HEK293 (cell line): ENCODE data around the gene ACTG2.

Source experiments
- CTCF ChIA-PET: fragments of 350-600 bp; formaldehyde crosslinking; extraction: SDS; loops from one replicate; lab custom pipeline; 2021; ENCODE audit warnings: antibody characterized with exemption; lab: Yijun Ruan, JAX
- POLR2A ChIA-PET: fragments of 300-600 bp; formaldehyde crosslinking; extraction: SDS; loops from one replicate; lab custom pipeline; 2020; ENCODE audit warnings: antibody characterized with exemption, inconsistent platforms; lab: Yijun Ruan, JAX
- H3K27ac ChIP-seq: fragments of 200-500 bp; sonication (Bioruptor generic); 2 replicates; pipeline ENCODE4 v1.5.1; 2014; ENCODE audit warnings: low read depth, low read length, control low read depth, inconsistent platforms; ENCODE audit errors: extremely low read depth
- H3K36me3 ChIP-seq, 2 experiments: fragments of 200-500 bp in 1 of 2; sonication (Bioruptor generic) in 1 of 2; 1 replicate in 1 of 2; 2 replicates in 1 of 2; pipeline ENCODE4 v1.5.1; 2014 to 2017; ENCODE audit warnings: inconsistent platforms in 2 of 2, low read length in 2 of 2; ENCODE audit not compliant: control insufficient read depth in 2 of 2, insufficient read depth in 1 of 2
- H3K4me1 ChIP-seq: fragments of 200-500 bp; sonication (Bioruptor generic); 2 replicates; pipeline ENCODE4 v1.5.1; 2014; ENCODE audit warnings: mild to moderate bottlenecking, low read length, inconsistent platforms; ENCODE audit not compliant: control insufficient read depth, insufficient read depth
- H3K4me3 ChIP-seq: 2 replicates; pipeline ENCODE4 v1.5.1; 2011; ENCODE audit warnings: low read depth, mild to moderate bottlenecking, control low read depth, low read length, moderate library complexity
- H3K9me3 ChIP-seq: fragments of 200-500 bp; sonication (Bioruptor generic); 2 replicates; pipeline ENCODE4 v1.5.1; 2014; ENCODE audit warnings: low read depth, low read length, inconsistent platforms; ENCODE audit not compliant: control insufficient read depth, insufficient read depth
- GLIS1 ChIP-seq: fragments of 450-650 bp; formaldehyde crosslinking; IDR thresholded peaks from 2 replicates; pipeline ENCODE4 v1.5.1; 2016; ENCODE audit warnings: missing biosample characterization, missing genetic modification characterization
- PRDM6 ChIP-seq: fragments of 450-650 bp; formaldehyde crosslinking; IDR thresholded peaks from 2 replicates; pipeline ENCODE4 v1.5.1; 2017; ENCODE audit warnings: missing biosample characterization, missing genetic modification characterization
- ZEB2 ChIP-seq: fragments of 450-650 bp; formaldehyde crosslinking; IDR thresholded peaks from 2 replicates; pipeline ENCODE4 v1.5.1; 2016; ENCODE audit warnings: missing biosample characterization, missing genetic modification characterization
- ZNF132 ChIP-seq: fragments of 450-650 bp; formaldehyde crosslinking; IDR thresholded peaks from 2 replicates; pipeline ENCODE4 v1.5.1; 2017; ENCODE audit warnings: missing biosample characterization, missing genetic modification characterization, borderline replicate concordance
- ZNF169 ChIP-seq: fragments of 450-650 bp; formaldehyde crosslinking; IDR thresholded peaks from 2 replicates; pipeline ENCODE4 v1.5.1; 2016; ENCODE audit warnings: missing biosample characterization, missing genetic modification characterization
- ZNF223 ChIP-seq: fragments of 450-650 bp; formaldehyde crosslinking; IDR thresholded peaks from 2 replicates; pipeline ENCODE4 v1.5.1; 2016; ENCODE audit warnings: missing biosample characterization, missing genetic modification characterization
- ZNF24 ChIP-seq: fragments of 450-650 bp; formaldehyde crosslinking; IDR thresholded peaks from 2 replicates; pipeline ENCODE4 v1.5.1; 2016; ENCODE audit warnings: missing biosample characterization, missing genetic modification characterization
- ZNF26 ChIP-seq: fragments of 450-650 bp; formaldehyde crosslinking; IDR thresholded peaks from 2 replicates; pipeline ENCODE4 v1.5.1; 2016; ENCODE audit warnings: missing biosample characterization, missing genetic modification characterization
- ZNF274 ChIP-seq, 2 experiments: fragments of 200-500 bp in 1 of 2; fragments of 450-650 bp in 1 of 2; sonication (Bioruptor generic) in 1 of 2; formaldehyde crosslinking in 1 of 2; IDR thresholded peaks; 2 replicates each; pipeline versions ENCODE4 v1.5.1 to v1.6.1; 2014 to 2016; ENCODE audit warnings: borderline replicate concordance in 1 of 2, inconsistent platforms in 1 of 2, low read length in 1 of 2, missing biosample characterization in 1 of 2, missing genetic modification characterization in 1 of 2
- ZNF354C ChIP-seq: fragments of 450-650 bp; formaldehyde crosslinking; IDR thresholded peaks from 2 replicates; pipeline ENCODE4 v1.5.1; 2016; ENCODE audit warnings: missing biosample characterization, missing genetic modification characterization, low read depth, borderline replicate concordance
- ZNF366 ChIP-seq: fragments of 450-650 bp; formaldehyde crosslinking; conservative IDR thresholded peaks from 2 replicates; pipeline ENCODE4 v1.5.1; 2016; ENCODE audit warnings: missing biosample characterization, missing genetic modification characterization
- ZNF391 ChIP-seq: fragments of 450-650 bp; formaldehyde crosslinking; IDR thresholded peaks from 2 replicates; pipeline ENCODE4 v1.5.1; 2016; ENCODE audit warnings: low read depth, missing biosample characterization, missing genetic modification characterization, borderline replicate concordance
- ZNF423 ChIP-seq: fragments of 450-650 bp; formaldehyde crosslinking; IDR thresholded peaks from 2 replicates; pipeline ENCODE4 v1.5.1; 2016; ENCODE audit warnings: missing biosample characterization, missing genetic modification characterization
- ZNF596 ChIP-seq: fragments of 450-650 bp; IDR thresholded peaks from 2 replicates; pipeline ENCODE4 v1.5.0; 2018; ENCODE audit warnings: missing biosample characterization, mild to moderate bottlenecking, missing genetic modification characterization, moderate library complexity
- ZNF629 ChIP-seq: fragments of 450-650 bp; formaldehyde crosslinking; IDR thresholded peaks from 2 replicates; pipeline ENCODE4 v1.5.1; 2017; ENCODE audit warnings: missing biosample characterization, missing genetic modification characterization
- ZNF768 ChIP-seq: fragments of 450-650 bp; formaldehyde crosslinking; IDR thresholded peaks from 2 replicates; pipeline ENCODE4 v1.5.1; 2018; ENCODE audit warnings: missing biosample characterization, mild to moderate bottlenecking, missing genetic modification characterization
- ZNF776 ChIP-seq: fragments of 450-650 bp; formaldehyde crosslinking; IDR thresholded peaks from 2 replicates; pipeline ENCODE4 v1.5.0; 2017; ENCODE audit warnings: missing biosample characterization, missing genetic modification characterization, borderline replicate concordance
- TF ChIP-seq, protein P1 (sequence below): fragments of 450-650 bp; formaldehyde crosslinking; IDR thresholded peaks from 2 replicates; pipeline ENCODE4 v1.5.1; 2016; ENCODE audit warnings: missing biosample characterization, missing genetic modification characterization
- TF ChIP-seq, protein P2 (sequence below): fragments of 450-650 bp; formaldehyde crosslinking; IDR thresholded peaks from 2 replicates; pipeline ENCODE4 v1.5.1; 2016; ENCODE audit warnings: missing biosample characterization, missing genetic modification characterization
- TF ChIP-seq, protein P3 (sequence below): fragments of 450-650 bp; formaldehyde crosslinking; IDR thresholded peaks from 2 replicates; pipeline ENCODE4 v1.5.1; 2017; ENCODE audit warnings: missing biosample characterization, missing genetic modification characterization

Gene ACTG2

GRCh38 chr2:73907840-73908452 lies 15.1 kb downstream of the ACTG2 start (continued):
- TF ChIP-seq ZNF24 (tag by site-specific recombination) (peak; percentile 34; the same call in 1 of the 2 replicates), GLIS1 (tag by site-specific recombination) (peak; percentile 97), ZNF776 (tag by site-specific recombination) (no peak), ZNF423 (tag by site-specific recombination) (0 out of 2 replicates have a peak, but pooled peaks have one; percentile 24), ZNF629 (tag by site-specific recombination) (0 out of 2 replicates have a peak, but pooled peaks have one; percentile 32), ZNF768 (no peak), ZNF391 (tag by site-specific recombination) (no peak), ZNF354C (tag by site-specific recombination) (no peak)
- TF ChIP-seq, protein P1, sequence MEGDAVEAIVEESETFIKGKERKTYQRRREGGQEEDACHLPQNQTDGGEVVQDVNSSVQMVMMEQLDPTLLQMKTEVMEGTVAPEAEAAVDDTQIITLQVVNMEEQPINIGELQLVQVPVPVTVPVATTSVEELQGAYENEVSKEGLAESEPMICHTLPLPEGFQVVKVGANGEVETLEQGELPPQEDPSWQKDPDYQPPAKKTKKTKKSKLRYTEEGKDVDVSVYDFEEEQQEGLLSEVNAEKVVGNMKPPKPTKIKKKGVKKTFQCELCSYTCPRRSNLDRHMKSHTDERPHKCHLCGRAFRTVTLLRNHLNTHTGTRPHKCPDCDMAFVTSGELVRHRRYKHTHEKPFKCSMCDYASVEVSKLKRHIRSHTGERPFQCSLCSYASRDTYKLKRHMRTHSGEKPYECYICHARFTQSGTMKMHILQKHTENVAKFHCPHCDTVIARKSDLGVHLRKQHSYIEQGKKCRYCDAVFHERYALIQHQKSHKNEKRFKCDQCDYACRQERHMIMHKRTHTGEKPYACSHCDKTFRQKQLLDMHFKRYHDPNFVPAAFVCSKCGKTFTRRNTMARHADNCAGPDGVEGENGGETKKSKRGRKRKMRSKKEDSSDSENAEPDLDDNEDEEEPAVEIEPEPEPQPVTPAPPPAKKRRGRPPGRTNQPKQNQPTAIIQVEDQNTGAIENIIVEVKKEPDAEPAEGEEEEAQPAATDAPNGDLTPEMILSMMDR (tag by site-specific recombination) = peak; percentile 63
- TF ChIP-seq, protein P2, sequence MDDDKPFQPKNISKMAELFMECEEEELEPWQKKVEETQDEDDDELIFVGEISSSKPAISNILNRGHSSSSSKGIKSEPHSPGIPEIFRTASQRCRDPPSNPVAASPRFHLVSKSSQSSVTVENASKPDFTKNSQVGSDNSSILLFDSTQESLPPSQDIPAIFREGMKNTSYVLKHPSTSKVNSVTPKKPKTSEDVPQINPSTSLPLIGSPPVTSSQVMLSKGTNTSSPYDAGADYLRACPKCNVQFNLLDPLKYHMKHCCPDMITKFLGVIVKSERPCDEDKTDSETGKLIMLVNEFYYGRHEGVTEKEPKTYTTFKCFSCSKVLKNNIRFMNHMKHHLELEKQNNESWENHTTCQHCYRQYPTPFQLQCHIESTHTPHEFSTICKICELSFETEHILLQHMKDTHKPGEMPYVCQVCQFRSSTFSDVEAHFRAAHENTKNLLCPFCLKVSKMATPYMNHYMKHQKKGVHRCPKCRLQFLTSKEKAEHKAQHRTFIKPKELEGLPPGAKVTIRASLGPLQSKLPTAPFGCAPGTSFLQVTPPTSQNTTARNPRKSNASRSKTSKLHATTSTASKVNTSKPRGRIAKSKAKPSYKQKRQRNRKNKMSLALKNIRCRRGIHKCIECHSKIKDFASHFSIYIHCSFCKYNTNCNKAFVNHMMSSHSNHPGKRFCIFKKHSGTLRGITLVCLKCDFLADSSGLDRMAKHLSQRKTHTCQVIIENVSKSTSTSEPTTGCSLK (tag by site-specific recombination) = no peak

DNA sequence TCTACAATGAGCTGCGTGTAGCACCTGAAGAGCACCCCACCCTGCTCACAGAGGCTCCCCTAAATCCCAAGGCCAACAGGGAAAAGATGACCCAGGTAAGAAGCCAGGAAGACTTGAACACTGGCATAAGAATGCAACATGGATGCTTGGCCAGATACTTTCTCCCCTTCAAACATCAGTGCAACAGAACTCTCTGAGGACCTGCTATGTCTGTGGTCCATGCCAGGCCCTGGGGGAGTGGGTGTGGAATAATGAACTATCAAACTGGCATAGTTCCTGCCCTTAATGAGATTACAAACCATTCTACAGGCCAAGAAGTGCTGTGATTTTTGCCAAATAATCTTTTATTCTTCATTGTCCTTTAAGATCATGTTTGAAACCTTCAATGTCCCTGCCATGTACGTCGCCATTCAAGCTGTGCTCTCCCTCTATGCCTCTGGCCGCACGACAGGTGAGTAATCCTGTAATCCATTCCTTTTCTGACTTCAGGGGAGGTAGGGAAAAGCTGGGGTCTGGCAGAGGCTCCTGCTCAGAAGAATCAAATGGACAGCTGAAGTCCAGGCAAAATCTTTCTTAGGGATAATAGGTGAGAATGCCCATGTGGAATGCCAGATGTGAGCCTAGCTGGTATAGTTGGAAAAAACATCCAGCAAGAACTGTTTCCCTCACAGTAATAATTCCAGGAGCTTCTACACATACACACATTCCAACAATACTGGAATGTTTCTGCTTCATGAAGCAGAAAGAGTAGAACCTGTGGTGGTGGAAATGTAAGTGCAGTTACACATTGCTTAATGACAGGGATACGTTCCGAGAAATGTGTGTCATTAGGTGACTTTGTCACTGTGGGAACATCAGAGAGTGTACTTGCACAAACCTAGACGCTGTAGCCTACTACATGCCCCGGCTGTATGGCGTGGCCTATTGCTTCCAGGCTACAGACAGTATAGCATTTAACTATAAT lies 16.2 kb downstream of the ACTG2 start:
- peaks cover 9% of the 10 kb centered on the region for H3K4me1 ChIP-seq
- ChIA-PET POLR2A (no interaction called here), CTCF (interaction anchor here (0.6 to 1.7 kb wide), 9 partner anchors 12 to 298 kb away, joined by 3 to 5 read pairs (median 3); no protein-coding TSS in a partner anchor)
- TF ChIP-seq ZNF366 (no peak), ZNF132 (tag by site-specific recombination) (no peak), ZNF26 (tag by site-specific recombination) (no peak), ZNF274 (IDR thresholded peaks at IDR 0.05; ENCODE audit: low read length) (no peak), ZNF274 (tag by site-specific recombination; IDR thresholded peaks at IDR 0.05; ENCODE audit: borderline replicate concordance) (no peak), ZNF223 (no peak), PRDM6 (tag by site-specific recombination) (no peak), ZEB2 (no peak), ZNF169 (tag by site-specific recombination) (no peak), ZNF596 (tag by site-specific recombination) (no peak)
- TF ChIP-seq, protein P3, sequence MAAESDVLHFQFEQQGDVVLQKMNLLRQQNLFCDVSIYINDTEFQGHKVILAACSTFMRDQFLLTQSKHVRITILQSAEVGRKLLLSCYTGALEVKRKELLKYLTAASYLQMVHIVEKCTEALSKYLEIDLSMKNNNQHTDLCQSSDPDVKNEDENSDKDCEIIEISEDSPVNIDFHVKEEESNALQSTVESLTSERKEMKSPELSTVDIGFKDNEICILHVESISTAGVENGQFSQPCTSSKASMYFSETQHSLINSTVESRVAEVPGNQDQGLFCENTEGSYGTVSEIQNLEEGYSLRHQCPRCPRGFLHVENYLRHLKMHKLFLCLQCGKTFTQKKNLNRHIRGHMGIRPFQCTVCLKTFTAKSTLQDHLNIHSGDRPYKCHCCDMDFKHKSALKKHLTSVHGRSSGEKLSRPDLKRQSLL (tag by site-specific recombination) = no peak
- H3K27ac ChIP-seq = no peak overlapping the region
- no peak overlapping the region for H3K4me3 ChIP-seq
- no peaks in the 10 kb centered on the region for H3K36me3 ChIP-seq
- no peaks in the 10 kb centered on the region for H3K9me3 ChIP-seq
